ENCODE data around the gene CHRNA1.
"Not testable (repeated sequence)": the region's sequence is repeated elsewhere in the genome, so short reads cannot be mapped to it uniquely, and the experiment has no call there.

CHRNA1 gene

DNA sequence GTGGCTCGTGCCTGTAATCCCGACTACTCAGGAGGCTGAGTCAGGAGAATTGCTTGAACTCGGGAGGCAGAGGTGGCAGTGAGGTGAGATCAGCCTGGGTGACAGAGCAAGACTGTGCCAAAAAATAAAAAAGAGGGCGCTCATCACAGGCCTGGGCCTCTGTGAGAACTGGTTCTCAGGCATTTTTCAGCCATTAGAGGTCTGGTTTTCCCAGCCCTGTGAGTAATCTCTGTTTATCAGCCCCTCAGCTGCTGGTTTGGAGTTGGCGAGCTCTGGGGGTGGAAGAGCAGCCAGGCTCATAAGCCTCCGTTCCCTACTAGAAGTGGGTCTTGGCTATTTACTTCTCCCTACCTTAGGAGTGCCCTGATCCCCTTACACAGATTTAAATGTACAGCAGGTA, 53.1 kb downstream of the CHRNA1 start:
- no peak for DNase-seq

DNA sequence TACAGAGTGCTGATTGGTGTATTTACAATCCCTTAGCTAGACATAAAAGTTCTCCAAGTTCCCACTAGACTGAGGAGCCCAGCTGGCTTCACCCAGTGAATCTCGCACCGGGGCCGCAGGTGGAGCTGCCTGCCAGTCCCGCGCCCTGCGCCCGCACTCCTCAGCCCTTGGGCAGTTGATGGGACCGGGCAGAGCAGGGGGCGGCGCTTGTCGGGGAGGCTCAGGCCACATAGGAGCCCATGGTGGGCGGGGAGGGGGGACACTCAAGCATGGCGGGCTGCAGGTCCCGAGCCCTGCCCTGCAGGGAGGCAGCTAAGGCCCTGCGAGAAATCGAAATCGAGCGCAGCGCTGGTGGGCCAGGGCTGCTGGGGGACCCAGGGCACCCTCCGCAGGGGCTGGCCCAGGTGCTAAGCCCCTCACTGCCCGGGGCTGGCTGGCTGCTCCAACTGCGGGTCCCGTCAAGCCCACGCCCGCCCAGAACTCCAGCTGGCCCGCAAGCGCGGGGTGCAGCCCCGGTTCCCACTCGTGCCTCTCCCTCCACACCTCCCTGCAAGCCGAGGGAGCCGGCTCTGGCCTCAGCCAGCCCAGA, 54.8 kb downstream of the CHRNA1 start:
- not testable (repeated sequence) for DNase-seq

DNA sequence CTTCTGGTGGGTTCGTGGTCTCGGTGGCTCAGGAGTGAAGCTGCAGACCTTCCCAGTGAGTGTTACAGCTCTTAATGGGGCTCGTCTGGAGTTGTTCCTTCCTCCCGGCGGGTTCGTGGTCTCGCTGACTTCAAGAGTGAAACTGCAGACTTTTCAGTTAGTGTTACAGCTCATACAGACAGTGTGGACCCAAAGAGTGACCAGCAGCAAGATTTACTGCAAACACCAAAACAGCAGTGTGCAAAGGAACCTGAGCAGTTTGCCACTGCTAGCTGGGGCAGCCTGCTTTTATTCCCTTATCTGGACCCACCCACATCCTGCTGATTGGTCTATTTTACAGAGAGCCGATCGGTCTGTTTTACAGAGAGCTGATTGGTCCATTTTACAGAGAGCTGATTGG, 55.6 kb downstream of the CHRNA1 start:
- DNase-seq, result no peak

DNA sequence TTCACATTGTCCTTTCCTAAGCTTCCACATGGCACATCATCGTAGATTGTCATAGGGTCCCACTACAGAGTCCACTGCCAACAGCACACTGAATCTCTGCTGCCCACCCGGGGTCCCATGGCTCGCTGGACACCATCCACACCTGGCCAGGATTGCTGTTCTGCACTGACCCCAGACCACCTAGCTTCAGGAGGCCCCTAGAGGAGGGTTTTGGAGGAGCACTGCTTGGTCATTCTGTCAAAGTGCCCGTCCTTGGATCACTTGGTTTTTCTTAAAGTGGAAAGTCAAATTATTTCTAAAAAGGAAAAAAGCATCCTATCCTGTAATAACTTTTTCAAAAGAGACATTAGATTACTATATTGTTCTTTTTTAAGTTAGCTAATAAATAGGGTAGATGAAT, 59.0 kb downstream of the CHRNA1 start:
- DNase-seq, result no peak

DNA sequence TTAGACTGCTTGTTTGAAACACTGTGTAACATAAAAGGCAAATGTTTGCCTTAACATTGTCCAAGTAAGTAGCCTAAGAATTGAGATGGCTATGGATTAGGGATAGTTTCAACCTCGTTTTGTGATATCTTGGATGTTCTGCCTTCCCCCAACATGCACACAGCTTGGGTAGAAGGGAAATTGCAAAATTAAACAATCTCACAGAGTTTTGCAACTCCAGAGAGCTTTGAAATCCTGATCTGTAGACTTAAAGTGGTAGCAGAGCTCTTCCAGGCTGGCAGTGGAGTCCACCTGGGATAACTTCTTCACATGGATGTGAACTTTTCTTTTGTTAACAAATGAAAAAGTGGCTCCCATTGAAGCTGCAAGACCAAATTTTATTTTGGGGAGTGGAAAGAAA, 59.6 kb downstream of the CHRNA1 start:
- DNase-seq, result no peak

DNA sequence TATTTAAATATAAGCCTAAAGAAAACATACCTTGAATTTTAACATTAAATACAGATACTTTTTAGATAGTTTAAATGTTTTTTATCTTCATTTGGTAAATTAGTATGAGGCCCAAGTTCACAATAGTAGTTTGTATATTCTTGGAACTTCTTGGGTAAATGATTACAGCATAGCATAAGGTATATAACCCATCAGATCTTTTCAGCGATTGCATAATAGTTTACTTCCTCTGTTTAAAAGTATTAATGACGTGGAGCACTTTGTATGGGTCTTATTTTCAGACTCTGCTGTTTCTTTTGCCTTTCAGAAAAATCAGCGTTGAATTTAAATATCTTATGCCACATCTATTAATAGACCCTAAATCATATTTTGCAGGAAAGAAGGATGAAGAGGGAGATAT, 60.2 kb downstream of the CHRNA1 start:
- DNase-seq, result no peak

DNA sequence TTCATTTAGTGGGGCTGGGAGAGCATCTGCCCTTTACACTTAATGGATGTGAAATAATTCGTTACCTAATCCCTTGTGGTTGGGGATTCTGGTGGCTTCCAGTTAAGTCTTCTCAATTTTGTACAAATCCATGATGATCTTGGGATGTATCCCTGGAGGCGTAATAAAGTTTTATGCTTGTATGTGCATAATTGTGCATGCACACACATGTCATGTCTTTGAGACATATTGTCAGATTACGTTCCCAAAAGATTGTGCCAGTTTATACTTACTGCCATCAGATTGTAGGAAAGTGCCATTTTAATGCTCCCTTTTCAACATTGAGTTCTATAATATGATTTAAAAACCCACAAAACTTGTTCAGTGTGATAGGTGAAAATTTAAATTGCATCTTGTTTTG, 60.8 kb downstream of the CHRNA1 start:
- no peak for DNase-seq

DNA sequence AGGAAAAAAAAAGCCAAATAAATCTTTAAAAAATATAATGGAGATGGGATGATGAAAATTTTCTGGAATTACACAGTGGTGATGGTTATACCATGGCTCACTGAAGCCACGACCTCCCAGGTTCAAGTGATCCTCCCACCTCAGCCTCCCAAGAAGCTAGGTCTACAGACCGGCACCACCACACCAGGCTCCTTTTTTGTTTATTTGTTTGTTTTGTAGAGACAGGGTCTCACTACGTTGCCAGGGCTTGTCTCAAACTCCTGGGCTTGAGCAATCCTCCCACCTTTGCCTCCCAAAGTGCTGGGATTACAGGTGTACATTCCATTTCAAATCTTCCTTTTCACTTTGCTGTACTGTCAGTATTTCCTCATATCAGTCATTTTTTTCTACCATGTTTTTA, 61.7 kb downstream of the CHRNA1 start:
- no peak for DNase-seq

DNA sequence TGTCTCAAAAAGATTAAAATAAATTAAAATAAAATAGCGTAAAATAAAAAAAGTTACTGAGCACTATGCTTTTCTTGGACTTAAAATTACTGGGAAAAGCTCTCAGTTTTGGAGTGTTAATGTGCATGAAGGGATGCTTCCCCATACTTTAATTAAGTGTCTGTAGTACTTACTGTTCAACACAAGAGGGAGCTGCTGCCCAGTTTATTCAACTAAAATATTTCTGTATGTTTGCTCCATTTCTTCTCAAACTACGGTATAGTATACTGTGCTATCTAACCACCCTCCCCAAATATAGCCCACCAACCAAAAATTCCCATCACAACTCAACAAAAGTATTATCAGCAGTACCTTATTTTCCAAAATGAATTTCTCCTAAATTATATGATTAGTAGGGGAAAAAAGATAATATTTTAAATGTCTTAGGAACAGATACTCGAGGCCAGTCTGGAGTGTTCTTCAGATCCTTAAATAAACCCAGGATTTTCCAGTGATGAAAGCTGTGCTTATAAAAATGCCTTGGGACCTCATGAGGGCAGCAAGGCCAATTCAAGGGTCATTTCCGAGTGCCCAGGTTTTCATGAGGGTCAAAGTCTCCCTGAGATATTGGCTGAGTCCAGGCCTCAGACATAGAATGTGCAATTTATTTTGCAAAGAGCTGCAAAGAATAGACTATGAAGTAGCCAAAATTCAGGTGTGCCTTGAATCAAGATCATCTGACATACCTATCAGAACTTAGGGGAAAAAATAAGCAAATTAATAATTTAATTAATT, 64.1 kb downstream of the CHRNA1 start:
- DNase-seq, result no peak
